Suprapubic skin (tissue), 4 donors: ENCODE measurements around the gene PARVB. TPM values are rescaled to one million over a fixed set of nuclear protein-coding genes. Genes with fewer than 3 reads are reported as not detected.

Source experiments
- DNase-seq, 2 donors: peaks; one replicate each; pipeline ENCODE4 v3.0.0-alpha.2; 2019; ENCODE audit warnings: low spot score in 2 of 2
- H3K27ac ChIP-seq: fragments of 200-600 bp; sonication (generic); one replicate; pipeline ENCODE4 v1.5.1; 2019
- H3K27me3 ChIP-seq: fragments of 200-600 bp; sonication (generic); one replicate; pipeline ENCODE4 v1.5.1; 2019
- H3K36me3 ChIP-seq: fragments of 200-600 bp; sonication (generic); one replicate; pipeline ENCODE4 v1.5.1; 2019
- H3K4me1 ChIP-seq: fragments of 200-600 bp; sonication (generic); one replicate; pipeline ENCODE4 v1.5.1; 2019
- H3K4me3 ChIP-seq: fragments of 200-600 bp; sonication (generic); one replicate; pipeline ENCODE4 v1.5.1; 2019; ENCODE audit warnings: mild to moderate bottlenecking
- H3K9me3 ChIP-seq: fragments of 200-600 bp; sonication (generic); one replicate; pipeline ENCODE4 v1.5.1; 2019
- EP300 ChIP-seq: sonication (generic); formaldehyde crosslinking; IDR thresholded peaks from one replicate; pipeline ENCODE4 v1.6.1; 2017; ENCODE audit warnings: antibody characterized with exemption
- POLR2A ChIP-seq, 2 donors: fragments of 450-650 bp; IDR thresholded peaks; one replicate each; pipeline ENCODE4 v1.6.1; 2017; ENCODE audit warnings: antibody characterized with exemption in 2 of 2, mild to moderate bottlenecking in 2 of 2, moderate library complexity in 2 of 2
- POLR2AphosphoS5 ChIP-seq, 3 donors: sonication (generic); formaldehyde crosslinking; IDR thresholded peaks; one replicate each; pipeline ENCODE4 v1.6.1; 2017; ENCODE audit warnings: antibody characterized with exemption in 3 of 3
- WGBS: methylation state at CpG from one replicate; pipeline ENCODE4 v1.1.5; 2018; 5-methylcytosine and 5-hydroxymethylcytosine counted together
- total RNA-seq, 4 donors: library from RNA; depleted of rRNA; stranded (reverse); fragments of >200 nt; gene quantifications; one replicate each; pipeline ENCODE4 v1.1.0, GENCODE V29; 2016
- TF ChIP-seq, protein P1 (sequence below), 2 donors: fragments of 200-600 bp in 1 of 2; fragments of 450-650 bp in 1 of 2; sonication (generic) in 1 of 2; IDR thresholded peaks; one replicate each; pipeline ENCODE4 v1.5.1; 2016 to 2019; ENCODE audit warnings: antibody characterized with exemption in 2 of 2, mild to moderate bottlenecking in 1 of 2, moderate library complexity in 1 of 2

Gene PARVB
- total RNA-seq, 4 donors from 2014 or later = 9.7 to 17.8 (median 13.3) TPM

DNA sequence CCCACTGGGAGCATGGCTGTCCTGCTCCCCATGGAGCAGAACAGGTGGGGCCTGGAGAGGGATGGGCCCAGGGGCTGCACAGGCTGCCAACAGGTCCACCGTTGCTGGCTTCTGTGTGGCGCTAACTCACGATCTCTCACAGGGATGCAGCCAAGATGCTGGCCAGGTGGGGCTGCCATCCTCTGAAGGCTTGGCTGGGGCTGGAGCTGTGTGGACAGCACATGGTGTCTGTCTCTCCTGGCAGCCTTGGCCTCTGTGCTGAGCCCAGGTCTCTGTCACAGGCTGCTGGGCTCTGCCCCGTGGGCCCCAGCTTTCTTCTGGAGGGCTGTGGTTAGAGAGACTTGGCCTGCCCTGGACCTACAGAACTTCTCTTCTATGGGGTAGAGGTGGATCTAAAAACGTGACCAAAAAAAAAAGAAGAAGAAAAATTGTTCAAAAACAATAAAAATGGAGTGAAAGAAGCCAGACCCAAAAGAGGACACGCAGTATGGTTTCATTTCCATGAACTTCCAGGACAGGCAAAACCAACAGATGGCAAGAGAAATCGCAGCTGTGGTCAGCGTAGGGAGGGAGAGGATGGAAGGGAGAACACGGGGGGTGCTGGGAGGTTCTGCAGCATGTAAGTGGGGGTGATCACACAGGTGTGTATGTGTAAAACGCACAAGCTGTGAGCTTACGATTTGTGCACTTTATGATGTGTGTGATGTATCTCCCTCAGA, 168.9 kb downstream of the PARVB start:
- WGBS = 68% methylated on average over 11 of the region's 11 CpGs
- TF ChIP-seq POLR2A (IDR thresholded peaks at IDR 0.05) (no peak), EP300 (no peak), POLR2AphosphoS5 (IDR thresholded peaks at IDR 0.05) (no peak)
- TF ChIP-seq, protein P1, sequence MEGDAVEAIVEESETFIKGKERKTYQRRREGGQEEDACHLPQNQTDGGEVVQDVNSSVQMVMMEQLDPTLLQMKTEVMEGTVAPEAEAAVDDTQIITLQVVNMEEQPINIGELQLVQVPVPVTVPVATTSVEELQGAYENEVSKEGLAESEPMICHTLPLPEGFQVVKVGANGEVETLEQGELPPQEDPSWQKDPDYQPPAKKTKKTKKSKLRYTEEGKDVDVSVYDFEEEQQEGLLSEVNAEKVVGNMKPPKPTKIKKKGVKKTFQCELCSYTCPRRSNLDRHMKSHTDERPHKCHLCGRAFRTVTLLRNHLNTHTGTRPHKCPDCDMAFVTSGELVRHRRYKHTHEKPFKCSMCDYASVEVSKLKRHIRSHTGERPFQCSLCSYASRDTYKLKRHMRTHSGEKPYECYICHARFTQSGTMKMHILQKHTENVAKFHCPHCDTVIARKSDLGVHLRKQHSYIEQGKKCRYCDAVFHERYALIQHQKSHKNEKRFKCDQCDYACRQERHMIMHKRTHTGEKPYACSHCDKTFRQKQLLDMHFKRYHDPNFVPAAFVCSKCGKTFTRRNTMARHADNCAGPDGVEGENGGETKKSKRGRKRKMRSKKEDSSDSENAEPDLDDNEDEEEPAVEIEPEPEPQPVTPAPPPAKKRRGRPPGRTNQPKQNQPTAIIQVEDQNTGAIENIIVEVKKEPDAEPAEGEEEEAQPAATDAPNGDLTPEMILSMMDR (IDR thresholded peaks at IDR 0.05) = no peak
- Histone ChIP-seq H3K27ac (no peak overlapping the region), H3K27me3 (peaks cover 25% of the 10 kb centered on the region), H3K9me3 (no peaks in the 10 kb centered on the region), H3K4me1 (no peaks in the 10 kb centered on the region), H3K4me3 (no peak overlapping the region), H3K36me3 (no peaks in the 10 kb centered on the region)
- DNase-seq = no peak

DNA sequence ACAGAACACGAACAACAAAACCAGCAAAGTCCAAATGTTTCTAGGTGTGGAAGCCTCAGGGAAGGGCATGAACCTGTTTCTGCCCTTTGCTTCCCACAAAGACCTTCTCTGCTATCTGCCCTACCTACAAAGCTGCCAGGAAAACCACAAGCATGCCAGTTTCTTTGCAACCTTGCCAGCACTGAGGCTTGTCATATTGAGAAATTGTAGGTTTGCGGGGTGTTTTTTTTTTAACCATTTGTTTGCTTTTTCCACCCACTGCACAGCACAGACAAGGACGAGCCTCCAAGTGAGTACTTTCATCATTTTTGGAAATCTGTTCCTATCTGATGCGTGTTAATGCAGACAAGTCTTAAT, 169.4 kb downstream of the PARVB start:
- Histone ChIP-seq H3K4me3 (no peak overlapping the region), H3K27ac (no peak overlapping the region), H3K9me3 (no peaks in the 10 kb centered on the region), H3K4me1 (no peaks in the 10 kb centered on the region), H3K27me3 (peaks cover 25% of the 10 kb centered on the region), H3K36me3 (no peaks in the 10 kb centered on the region)
- WGBS = 51% methylated on average over 4 of the region's 4 CpGs
- no peak for DNase-seq
- no peak for TF ChIP-seq POLR2A (IDR thresholded peaks at IDR 0.05)
- TF ChIP-seq EP300 = no peak
- no peak for TF ChIP-seq POLR2AphosphoS5 (IDR thresholded peaks at IDR 0.05)
- TF ChIP-seq, protein P1 (IDR thresholded peaks at IDR 0.05) = no peak

- Histone ChIP-seq H3K9me3 (no peaks in the 10 kb centered on the region), H3K36me3 (no peaks in the 10 kb centered on the region), H3K4me1 (no peaks in the 10 kb centered on the region), H3K27ac (no peak overlapping the region), H3K27me3 (peaks cover 25% of the 10 kb centered on the region), H3K4me3 (no peak overlapping the region)
- TF ChIP-seq, protein P1 (IDR thresholded peaks at IDR 0.05) = no peak
- TF ChIP-seq POLR2AphosphoS5 (IDR thresholded peaks at IDR 0.05) (no peak), POLR2A (IDR thresholded peaks at IDR 0.05) (no peak), EP300 (no peak)
- WGBS = 89% methylated on average over 2 of the region's 2 CpGs
- DNase-seq = no peak
Observed at GRCh38 chr22:44194569-44194968, 170.5 kb downstream of the PARVB start.

- TF ChIP-seq, protein P1 (IDR thresholded peaks at IDR 0.05) = no peak
- TF ChIP-seq EP300 (no peak), POLR2AphosphoS5 (IDR thresholded peaks at IDR 0.05) (no peak)
- Histone ChIP-seq H3K4me1 (no peaks in the 10 kb centered on the region), H3K27ac (no peak overlapping the region), H3K36me3 (no peaks in the 10 kb centered on the region), H3K27me3 (peaks cover 25% of the 10 kb centered on the region), H3K4me3 (no peak overlapping the region), H3K9me3 (no peaks in the 10 kb centered on the region)
- no peak for DNase-seq
- 49% methylated on average over 5 of the region's 5 CpGs for WGBS
Observed at GRCh38 chr22:44195189-44195871, 171.2 kb downstream of the PARVB start.

- TF ChIP-seq, protein P1 (IDR thresholded peaks at IDR 0.05) = no peak
- TF ChIP-seq POLR2AphosphoS5 (IDR thresholded peaks at IDR 0.05) (no peak), POLR2A (IDR thresholded peaks at IDR 0.05) (no peak), EP300 (no peak)
- no peak overlapping the region for H3K4me3 ChIP-seq
- no peaks in the 10 kb centered on the region for H3K36me3 ChIP-seq
- 71% methylated on average over 6 of the region's 9 CpGs for WGBS
- H3K9me3 ChIP-seq = no peaks in the 10 kb centered on the region
- no peak overlapping the region for H3K27ac ChIP-seq
- H3K27me3 ChIP-seq = peaks cover 28% of the 10 kb centered on the region
- DNase-seq = no peak
- H3K4me1 ChIP-seq = no peaks in the 10 kb centered on the region
Observed at GRCh38 chr22:44196241-44196640, 172.1 kb downstream of the PARVB start.
